GM10266 (cell line): ENCODE results near the gene ANXA10.
A peak's percentile ranks its signal among the peaks of the same experiment; 100 is the strongest.

ENCODE experiments used
- DNase-seq: peaks from one replicate; pipeline ENCODE4 v3.0.0; 2012; ENCODE audit errors: extremely low spot score
- CTCF ChIP-seq: IDR thresholded peaks from 2 replicates; pipeline ENCODE4 v1.5.1; 2012; ENCODE audit warnings: mild to moderate bottlenecking, low read depth; ENCODE audit not compliant: control insufficient read depth, insufficient read depth; ENCODE audit errors: missing control alignments

The ANXA10 gene

GRCh38 chr4:168063031-168063430, 29.3 kb upstream of the ANXA10 start:
- TF ChIP-seq CTCF: no peak

GRCh38 chr4:168070903-168071302, 21.4 kb upstream of the ANXA10 start:
- no peak for TF ChIP-seq CTCF
- no peak for DNase-seq

More at GRCh38 chr4:168063031-168063430, 29.3 kb upstream of the ANXA10 start:
- DNase-seq: no peak

- no peak for DNase-seq
- no peak for TF ChIP-seq CTCF
Measured at GRCh38 chr4:168071304-168071703, 21.0 kb upstream of the ANXA10 start.

GRCh38 chr4:168074861-168075260, 17.5 kb upstream of the ANXA10 start:
- DNase-seq: no peak
- no peak for TF ChIP-seq CTCF

- peak; percentile 81 for TF ChIP-seq CTCF
- peak; percentile 23 for DNase-seq
Measured at GRCh38 chr4:168076989-168077725, 15.2 kb upstream of the ANXA10 start.

GRCh38 chr4:168077726-168078239, 14.6 kb upstream of the ANXA10 start:
- DNase-seq: no peak
- TF ChIP-seq CTCF: no peak

GRCh38 chr4:168082379-168082778, 10.0 kb upstream of the ANXA10 start:
- no peak for TF ChIP-seq CTCF

More at GRCh38 chr4:168082379-168082778, 10.0 kb upstream of the ANXA10 start:
- no peak for DNase-seq
